ENCODE measurements around the gene TCP10L.

DNA sequence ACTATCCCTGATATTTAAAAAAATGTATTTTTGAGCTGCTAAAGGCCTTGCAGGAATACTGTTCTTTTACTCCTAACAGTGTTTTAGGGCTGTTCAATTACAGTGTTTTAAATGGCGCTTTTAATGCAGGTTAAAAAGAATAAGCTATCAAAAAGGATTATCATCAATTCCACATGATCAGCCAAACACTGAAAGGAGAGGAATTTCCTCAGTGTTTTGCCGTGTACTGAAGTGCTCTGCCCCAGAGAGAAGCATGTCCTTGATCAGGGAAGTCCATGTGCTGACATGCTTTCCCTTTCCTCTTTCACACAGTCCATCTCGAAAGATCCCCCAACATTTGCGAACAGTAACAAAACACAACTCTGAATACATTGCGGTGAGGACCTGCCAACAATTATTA, 23.5 kb upstream of the TCP10L start:
- TF ChIP-seq, protein P1, sequence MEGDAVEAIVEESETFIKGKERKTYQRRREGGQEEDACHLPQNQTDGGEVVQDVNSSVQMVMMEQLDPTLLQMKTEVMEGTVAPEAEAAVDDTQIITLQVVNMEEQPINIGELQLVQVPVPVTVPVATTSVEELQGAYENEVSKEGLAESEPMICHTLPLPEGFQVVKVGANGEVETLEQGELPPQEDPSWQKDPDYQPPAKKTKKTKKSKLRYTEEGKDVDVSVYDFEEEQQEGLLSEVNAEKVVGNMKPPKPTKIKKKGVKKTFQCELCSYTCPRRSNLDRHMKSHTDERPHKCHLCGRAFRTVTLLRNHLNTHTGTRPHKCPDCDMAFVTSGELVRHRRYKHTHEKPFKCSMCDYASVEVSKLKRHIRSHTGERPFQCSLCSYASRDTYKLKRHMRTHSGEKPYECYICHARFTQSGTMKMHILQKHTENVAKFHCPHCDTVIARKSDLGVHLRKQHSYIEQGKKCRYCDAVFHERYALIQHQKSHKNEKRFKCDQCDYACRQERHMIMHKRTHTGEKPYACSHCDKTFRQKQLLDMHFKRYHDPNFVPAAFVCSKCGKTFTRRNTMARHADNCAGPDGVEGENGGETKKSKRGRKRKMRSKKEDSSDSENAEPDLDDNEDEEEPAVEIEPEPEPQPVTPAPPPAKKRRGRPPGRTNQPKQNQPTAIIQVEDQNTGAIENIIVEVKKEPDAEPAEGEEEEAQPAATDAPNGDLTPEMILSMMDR (IDR thresholded peaks at IDR 0.05; ENCODE audit: insufficient read depth, low read depth, low read length) = no peak
- no peak for TF ChIP-seq EZH2 (IDR thresholded peaks at IDR 0.05; ENCODE audit: insufficient read depth, low read length)
